ENCODE results near the gene CNNM3. TPM values are rescaled to one million over a fixed set of nuclear protein-coding genes. Genes with fewer than 3 reads are reported as not detected.

CNNM3 gene
- total RNA-seq, 1 donor from 2014 or later = 5.6 TPM

GRCh38 chr2:96824079-96824870 is 8.2 kb downstream of the CNNM3 start:
- peaks cover 6% of the 10 kb centered on the region for H3K27me3 Mint-ChIP-seq (ENCODE audit: low read depth, unreplicated experiment)
- peak; percentile 65 for DNase-seq (ENCODE audit: low read depth)
- H3K27ac Mint-ChIP-seq (ENCODE audit: unreplicated experiment) = no peak overlapping the region

GRCh38 chr2:96825057-96825456 is 9.0 kb downstream of the CNNM3 start:
- Histone ChIP-seq H3K36me3 (ENCODE audit: insufficient read depth, low read length) (no peaks in the 10 kb centered on the region), H3K79me2 (ENCODE audit: insufficient read depth, low read length) (peaks cover 3% of the 10 kb centered on the region), H3K4me3 (ENCODE audit: insufficient read depth, low read depth, low read length) (no peak overlapping the region), H3K27me3 (ENCODE audit: insufficient read depth, low read length) (no peaks in the 10 kb centered on the region), H2AFZ (ENCODE audit: low read depth, low read length) (no peak overlapping the region), H3K4me2 (ENCODE audit: low read length) (no peak overlapping the region), H3K27ac (ENCODE audit: low read depth, low read length) (no peak overlapping the region), H4K20me1 (ENCODE audit: insufficient read depth, low read length) (peaks cover 38% of the 10 kb centered on the region), H3K4me1 (ENCODE audit: insufficient read depth, low read length) (peaks cover 3% of the 10 kb centered on the region), H3K9ac (ENCODE audit: low read length) (no peak overlapping the region), H3K9me3 (ENCODE audit: insufficient read depth, low read depth, low read length) (no peaks in the 10 kb centered on the region)
- Mint-ChIP-seq H3K27me3 (ENCODE audit: low read depth, unreplicated experiment) (peaks cover 3% of the 10 kb centered on the region), H3K27ac (ENCODE audit: unreplicated experiment) (no peak overlapping the region), H3K9me3 (ENCODE audit: unreplicated experiment) (no peaks in the 10 kb centered on the region), H3K4me3 (ENCODE audit: unreplicated experiment) (no peak overlapping the region), H3K4me1 (ENCODE audit: low read depth, unreplicated experiment) (peaks cover 4% of the 10 kb centered on the region), H3K36me3 (ENCODE audit: low read depth, unreplicated experiment) (peaks cover 8% of the 10 kb centered on the region)
- FAIRE-seq = no peak
- DNase-seq (ENCODE audit: low read depth) = no peak
- TF ChIP-seq CTCF (IDR thresholded peaks at IDR 0.05; ENCODE audit: insufficient read depth, low read depth, low read length) = no peak
- TF ChIP-seq EZH2 (IDR thresholded peaks at IDR 0.05; ENCODE audit: insufficient read depth, low read length) = no peak

More at GRCh38 chr2:96824079-96824870, 8.2 kb downstream of the CNNM3 start:
- Histone ChIP-seq H3K4me3 (ENCODE audit: insufficient read depth, low read depth, low read length) (no peak overlapping the region), H3K27ac (ENCODE audit: low read depth, low read length) (no peak overlapping the region), H3K79me2 (ENCODE audit: insufficient read depth, low read length) (peaks cover 3% of the 10 kb centered on the region), H3K27me3 (ENCODE audit: insufficient read depth, low read length) (no peaks in the 10 kb centered on the region), H3K9ac (ENCODE audit: low read length) (no peak overlapping the region), H2AFZ (ENCODE audit: low read depth, low read length) (no peak overlapping the region), H3K9me3 (ENCODE audit: insufficient read depth, low read depth, low read length) (no peaks in the 10 kb centered on the region), H4K20me1 (ENCODE audit: insufficient read depth, low read length) (peaks cover 46% of the 10 kb centered on the region), H3K36me3 (ENCODE audit: insufficient read depth, low read length) (no peaks in the 10 kb centered on the region), H3K4me1 (ENCODE audit: insufficient read depth, low read length) (peaks cover 3% of the 10 kb centered on the region), H3K4me2 (ENCODE audit: low read length) (no peak overlapping the region)
- H3K9me3 Mint-ChIP-seq (ENCODE audit: unreplicated experiment) = no peaks in the 10 kb centered on the region
- peaks cover 4% of the 10 kb centered on the region for H3K4me1 Mint-ChIP-seq (ENCODE audit: low read depth, unreplicated experiment)
- FAIRE-seq = no peak
- TF ChIP-seq EZH2 (IDR thresholded peaks at IDR 0.05; ENCODE audit: insufficient read depth, low read length) = no peak
- no peak for TF ChIP-seq CTCF (IDR thresholded peaks at IDR 0.05; ENCODE audit: insufficient read depth, low read depth, low read length)
- H3K4me3 Mint-ChIP-seq (ENCODE audit: unreplicated experiment) = no peak overlapping the region
- peaks cover 9% of the 10 kb centered on the region for H3K36me3 Mint-ChIP-seq (ENCODE audit: low read depth, unreplicated experiment)

Data from astrocyte (in vitro differentiated cells and primary cell).